NCI-H446 (cell line): ENCODE results near the gene ASCL3.
"Not testable (repeated sequence)": the region's sequence is repeated elsewhere in the genome, so short reads cannot be mapped to it uniquely, and the experiment has no call there.

ENCODE experiments used
- DNase-seq, 2 experiments: peaks; one replicate each; lab custom pipeline; 2025; lab: John Stamatoyannopoulos, UW

The ASCL3 gene

GRCh38 chr11:8910649-8911026 lies 32.2 kb downstream of the ASCL3 start:
- no peak for DNase-seq

GRCh38 chr11:8908099-8908498 lies 34.7 kb downstream of the ASCL3 start:
- no peak for DNase-seq

- DNase-seq: no peak
Observed at GRCh38 chr11:8907116-8907515, 35.7 kb downstream of the ASCL3 start.

- no peak for DNase-seq
Observed at GRCh38 chr11:8905528-8906165, 37.2 kb downstream of the ASCL3 start.

GRCh38 chr11:8899119-8899753 lies 43.6 kb downstream of the ASCL3 start:
- no peak for DNase-seq

- DNase-seq: not testable (repeated sequence)
Observed at GRCh38 chr11:8891185-8891584, 51.6 kb downstream of the ASCL3 start.
